GM23248 (cell line): Measurements from ENCODE around the gene WTIP.

Experiments used
- EZH2 ChIP-seq: fragments of 200-600 bp; sonication (generic); IDR thresholded peaks from 2 replicates; pipeline ENCODE4 v1.6.1; 2018; ENCODE audit warnings: antibody characterized with exemption, mild to moderate bottlenecking; ENCODE audit not compliant: insufficient read depth, poor library complexity, severe bottlenecking
- EZH2phosphoT487 ChIP-seq: fragments of 200-600 bp; sonication (generic); IDR thresholded peaks from 2 replicates; pipeline ENCODE4 v1.6.1; 2018; ENCODE audit warnings: antibody characterized with exemption, moderate library complexity, mild to moderate bottlenecking, low read depth; ENCODE audit not compliant: insufficient read depth

- no peak for TF ChIP-seq EZH2
- TF ChIP-seq EZH2phosphoT487: no peak
These were observed 4.3 kb downstream of the WTIP start for GRCh38 chr19:34485831-34486230.
